ENCODE measurements around the gene RBP5. TPM values are rescaled to one million over a fixed set of nuclear protein-coding genes. Genes with fewer than 3 reads are reported as not detected.
"Not testable (repeated sequence)": the region's sequence is repeated elsewhere in the genome, so short reads cannot be mapped to it uniquely, and the experiment has no call there.

Gene RBP5
- total and polyA plus RNA-seq, 9 donors, result 0.49 to 6.5 (median 3.1) TPM

- Histone ChIP-seq H3K9me3 (replicated peaks; ENCODE audit: control insufficient read depth, low read depth, low read length) (no peaks in the 10 kb centered on the region), H3K36me3 (ENCODE audit: control insufficient read depth, insufficient read depth, low read length) (peaks cover 2% of the 10 kb centered on the region), H3K27me3 (ENCODE audit: control insufficient read depth, insufficient read depth, low read length) (peaks cover 2% of the 10 kb centered on the region), H3K4me3 (ENCODE audit: low read length) (no peak overlapping the region), H3K27ac (ENCODE audit: low read length) (no peak overlapping the region), H3K4me1 (ENCODE audit: control insufficient read depth, insufficient read depth, low read length) (peaks cover 26% of the 10 kb centered on the region)
- DNase-seq, result peak; percentile 61
- 0% methylated on average over 1 of the region's 5 CpGs for WGBS (ENCODE audit: insufficient coverage)
Measured at GRCh38 chr12:7113389-7113871, 15.3 kb downstream of the RBP5 start.

GRCh38 chr12:7112041-7112440 lies 16.6 kb downstream of the RBP5 start:
- Histone ChIP-seq H3K4me3 (ENCODE audit: low read length) (no peak overlapping the region), H3K36me3 (ENCODE audit: control insufficient read depth, insufficient read depth, low read length) (peaks cover 2% of the 10 kb centered on the region), H3K27ac (ENCODE audit: low read length) (peak overlapping the region; percentile 88), H3K4me1 (ENCODE audit: control insufficient read depth, insufficient read depth, low read length) (peaks cover 33% of the 10 kb centered on the region), H3K27me3 (ENCODE audit: control insufficient read depth, insufficient read depth, low read length) (peaks cover 4% of the 10 kb centered on the region), H3K9me3 (replicated peaks; ENCODE audit: control insufficient read depth, low read depth, low read length) (no peaks in the 10 kb centered on the region)
- peak; percentile 94 for DNase-seq
- WGBS (ENCODE audit: insufficient coverage), result no CpG with 5 or more reads among the region's 4 CpGs

GRCh38 chr12:7110661-7111060 lies 18.0 kb downstream of the RBP5 start:
- no peak overlapping the region for H3K4me3 ChIP-seq (ENCODE audit: low read length)
- no peak for DNase-seq
- WGBS (ENCODE audit: insufficient coverage), result 75% methylated on average over 2 of the region's 5 CpGs
- peaks cover 2% of the 10 kb centered on the region for H3K36me3 ChIP-seq (ENCODE audit: control insufficient read depth, insufficient read depth, low read length)
- H3K27ac ChIP-seq (ENCODE audit: low read length), result peak overlapping the region; percentile 23
- peaks cover 4% of the 10 kb centered on the region for H3K9me3 ChIP-seq (replicated peaks; ENCODE audit: control insufficient read depth, low read depth, low read length)
- peaks cover 4% of the 10 kb centered on the region for H3K27me3 ChIP-seq (ENCODE audit: control insufficient read depth, insufficient read depth, low read length)
- H3K4me1 ChIP-seq (ENCODE audit: control insufficient read depth, insufficient read depth, low read length), result peaks cover 33% of the 10 kb centered on the region

- peaks cover 4% of the 10 kb centered on the region for H3K27me3 ChIP-seq (ENCODE audit: control insufficient read depth, insufficient read depth, low read length)
- DNase-seq, result no peak
- no CpG with 5 or more reads among the region's 5 CpGs for WGBS (ENCODE audit: insufficient coverage)
- H3K27ac ChIP-seq (ENCODE audit: low read length), result peak overlapping the region; percentile 97
- peaks cover 33% of the 10 kb centered on the region for H3K4me1 ChIP-seq (ENCODE audit: control insufficient read depth, insufficient read depth, low read length)
- peaks cover 2% of the 10 kb centered on the region for H3K36me3 ChIP-seq (ENCODE audit: control insufficient read depth, insufficient read depth, low read length)
- peaks cover 4% of the 10 kb centered on the region for H3K9me3 ChIP-seq (replicated peaks; ENCODE audit: control insufficient read depth, low read depth, low read length)
- peak overlapping the region; percentile 67 for H3K4me3 ChIP-seq (ENCODE audit: low read length)
Measured at GRCh38 chr12:7109572-7109920, 19.1 kb downstream of the RBP5 start.

- peaks cover 33% of the 10 kb centered on the region for H3K4me1 ChIP-seq (ENCODE audit: control insufficient read depth, insufficient read depth, low read length)
- WGBS (ENCODE audit: insufficient coverage), result 0% methylated on average over 6 of the region's 23 CpGs
- peak; percentile 96 for DNase-seq
Measured at GRCh38 chr12:7108796-7109571, 19.7 kb downstream of the RBP5 start, which contains the start of gene C1RL. Gene C1RL, minus strand, starts transcription at chr12:7109214. Its CDS starts 34 bp downstream, at chr12:7109180.

GRCh38 chr12:7108003-7108795 lies 20.5 kb downstream of the RBP5 start:
- WGBS (ENCODE audit: insufficient coverage), result 2% methylated on average over 23 of the region's 30 CpGs
- H3K36me3 ChIP-seq (ENCODE audit: control insufficient read depth, insufficient read depth, low read length), result no peaks in the 10 kb centered on the region
- peaks cover 4% of the 10 kb centered on the region for H3K9me3 ChIP-seq (replicated peaks; ENCODE audit: control insufficient read depth, low read depth, low read length)
- H3K4me3 ChIP-seq (ENCODE audit: low read length), result peak overlapping the region; percentile 67
- H3K27me3 ChIP-seq (ENCODE audit: control insufficient read depth, insufficient read depth, low read length), result peaks cover 4% of the 10 kb centered on the region
- peaks cover 30% of the 10 kb centered on the region for H3K4me1 ChIP-seq (ENCODE audit: control insufficient read depth, insufficient read depth, low read length)
- peak; percentile 82 for DNase-seq
- H3K27ac ChIP-seq (ENCODE audit: low read length), result peak overlapping the region; percentile 97

More at GRCh38 chr12:7108796-7109571, 19.7 kb downstream of the RBP5 start, which contains the start of gene C1RL:
- peaks cover 4% of the 10 kb centered on the region for H3K9me3 ChIP-seq (replicated peaks; ENCODE audit: control insufficient read depth, low read depth, low read length)
- H3K4me3 ChIP-seq (ENCODE audit: low read length), result peak within 1 kb of the TSS; percentile 67
- H3K27me3 ChIP-seq (ENCODE audit: control insufficient read depth, insufficient read depth, low read length), result peaks cover 4% of the 10 kb centered on the region
- H3K36me3 ChIP-seq (ENCODE audit: control insufficient read depth, insufficient read depth, low read length), result no peaks in the 10 kb centered on the region
- H3K27ac ChIP-seq (ENCODE audit: low read length), result peak within 1 kb of the TSS; percentile 97

GRCh38 chr12:7107636-7108002 lies 21.1 kb downstream of the RBP5 start:
- Histone ChIP-seq H3K27ac (ENCODE audit: low read length) (peak overlapping the region; percentile 97), H3K36me3 (ENCODE audit: control insufficient read depth, insufficient read depth, low read length) (no peaks in the 10 kb centered on the region), H3K9me3 (replicated peaks; ENCODE audit: control insufficient read depth, low read depth, low read length) (peaks cover 4% of the 10 kb centered on the region), H3K4me1 (ENCODE audit: control insufficient read depth, insufficient read depth, low read length) (peaks cover 26% of the 10 kb centered on the region), H3K4me3 (ENCODE audit: low read length) (peak overlapping the region; percentile 67), H3K27me3 (ENCODE audit: control insufficient read depth, insufficient read depth, low read length) (peaks cover 4% of the 10 kb centered on the region)
- 18% methylated on average over 1 of the region's 3 CpGs for WGBS (ENCODE audit: insufficient coverage)
- DNase-seq, result no peak

GRCh38 chr12:7107181-7107580 lies 21.5 kb downstream of the RBP5 start:
- 100% methylated on average over 1 of the region's 5 CpGs for WGBS (ENCODE audit: insufficient coverage)
- not testable (repeated sequence) for H3K4me3 ChIP-seq (ENCODE audit: low read length)

GRCh38 chr12:7106082-7106481 lies 22.6 kb downstream of the RBP5 start:
- Histone ChIP-seq H3K27ac (ENCODE audit: low read length) (no peak overlapping the region), H3K36me3 (ENCODE audit: control insufficient read depth, insufficient read depth, low read length) (no peaks in the 10 kb centered on the region), H3K9me3 (replicated peaks; ENCODE audit: control insufficient read depth, low read depth, low read length) (peaks cover 4% of the 10 kb centered on the region), H3K27me3 (ENCODE audit: control insufficient read depth, insufficient read depth, low read length) (peaks cover 2% of the 10 kb centered on the region), H3K4me1 (ENCODE audit: control insufficient read depth, insufficient read depth, low read length) (peaks cover 18% of the 10 kb centered on the region), H3K4me3 (ENCODE audit: low read length) (no peak overlapping the region)
- no peak for DNase-seq
- no CpG with 5 or more reads among the region's 1 CpG for WGBS (ENCODE audit: insufficient coverage)

More at GRCh38 chr12:7107181-7107580, 21.5 kb downstream of the RBP5 start:
- not testable (repeated sequence) for H3K9me3 ChIP-seq (replicated peaks; ENCODE audit: control insufficient read depth, low read depth, low read length); H3K27me3 ChIP-seq (ENCODE audit: control insufficient read depth, insufficient read depth, low read length); DNase-seq; H3K27ac ChIP-seq (ENCODE audit: low read length); H3K36me3 ChIP-seq (ENCODE audit: control insufficient read depth, insufficient read depth, low read length)
- H3K4me1 ChIP-seq (ENCODE audit: control insufficient read depth, insufficient read depth, low read length), result peaks cover 23% of the 10 kb centered on the region
